A549 treated with dexamethasone at 1 μM for 4 hours (cell line): Measurements from ENCODE around the gene MISP3. TPM values are rescaled to one million over a fixed set of nuclear protein-coding genes. Genes with fewer than 3 reads are reported as not detected.

ENCODE experiments used
- total RNA-seq: library from RNA; stranded (reverse); fragments of 200-300 nt; extraction: Qiagen RNA extraction; gene quantifications from 5 replicates; pipeline ENCODE4 v1.2.3, GENCODE V29; 2022

The MISP3 gene
- 2.0 to 4.6 TPM (median 3.6 TPM) in 5 replicates for total RNA-seq

GRCh38 chr19:14072535-14073260 is at the start of gene MISP3:
MISP3 (plus strand) TSS chr19:14072786; CDS start chr19:14073310, 524 bp downstream.

GRCh38 chr19:14027856-14028450 is 44.6 kb upstream of the MISP3 start, which contains the start of gene RLN3:
RLN3 (plus strand) TSS chr19:14028148; CDS start chr19:14028205, 57 bp downstream.

GRCh38 chr19:14031719-14032480 is 40.7 kb upstream of the MISP3 start, which contains the start of gene IL27RA:
IL27RA (plus strand) TSS chr19:14031762; CDS start chr19:14031873, 111 bp downstream.

GRCh38 chr19:14061751-14062557 is 10.6 kb upstream of the MISP3 start, which contains the start of gene PALM3:
PALM3 (minus strand) TSS chr19:14062076; CDS start chr19:14061980, 96 bp downstream.

GRCh38 chr19:14085309-14085995 is 12.9 kb downstream of the MISP3 start, which contains the start of gene C19orf67:
C19orf67 (minus strand) TSS chr19:14085783; CDS start chr19:14085627, 156 bp downstream.

GRCh38 chr19:14090509-14091080 is 18.0 kb downstream of the MISP3 start, which contains the start of gene SAMD1:
SAMD1 (minus strand) TSS chr19:14090751.

GRCh38 chr19:14117668-14118164 is 45.1 kb downstream of the MISP3 start, which contains the start of gene PRKACA:
PRKACA (minus strand) TSS chr19:14117762; CDS start chr19:14117547, 215 bp downstream.

Other genes with a start within 250 kb of the MISP3 start
- 1.3 to 3.4 TPM (median 2.5 TPM) in 5 replicates for gene NANOS3, start 195.7 kb upstream of the MISP3 start, total RNA-seq
- 0.51 to 0.96 TPM (median 0.64 TPM) in 5 replicates for gene BRME1, start 166.7 kb upstream of the MISP3 start, total RNA-seq
- gene CC2D1A, start 166.6 kb upstream of the MISP3 start, total RNA-seq = 6.3 to 10.5 TPM (median 10.4 TPM) in 5 replicates
- gene PODNL1, start 134.4 kb upstream of the MISP3 start, total RNA-seq = 1.2 to 1.5 TPM (median 1.2 TPM) in 5 replicates
- 16.7 to 20.8 TPM (median 19.9 TPM) in 5 replicates for gene DCAF15, start 120.3 kb upstream of the MISP3 start, total RNA-seq
- gene RFX1, start 66.5 kb upstream of the MISP3 start, total RNA-seq = 2.1 to 5.1 TPM (median 5.1 TPM) in 5 replicates
- gene RLN3, start 44.6 kb upstream of the MISP3 start, total RNA-seq = not detected in 5 replicates
- gene IL27RA, start 41.0 kb upstream of the MISP3 start, total RNA-seq = 7.0 to 10.6 TPM (median 8.7 TPM) in 5 replicates
- gene PALM3, start 10.7 kb upstream of the MISP3 start, total RNA-seq = 1.5 to 2.1 TPM (median 1.9 TPM) in 5 replicates
- gene C19orf67, start 13.0 kb downstream of the MISP3 start, total RNA-seq = not detected in 5 replicates
- 26.8 to 44.2 TPM (median 40.6 TPM) in 5 replicates for gene SAMD1, start 18.0 kb downstream of the MISP3 start, total RNA-seq
- 33.2 to 40.2 TPM (median 37.5 TPM) in 5 replicates for gene PRKACA, start 45.0 kb downstream of the MISP3 start, total RNA-seq
- 25.2 to 28.6 TPM (median 28.1 TPM) in 5 replicates for gene ASF1B, start 63.8 kb downstream of the MISP3 start, total RNA-seq
- gene ADGRL1, start 133.4 kb downstream of the MISP3 start, total RNA-seq = 5.3 to 10.0 TPM (median 8.7 TPM) in 5 replicates